Neural progenitor cell (in vitro differentiated cells): ENCODE data around the gene DNAJB12.

ENCODE experiments used
- EZH2phosphoT487 ChIP-seq: fragments of 200-600 bp; sonication (generic); IDR thresholded peaks from 2 replicates; pipeline ENCODE4 v1.6.1; 2017; ENCODE audit warnings: antibody characterized with exemption
- TF ChIP-seq, protein P1 (sequence below): fragments of 200-600 bp; sonication (generic); IDR thresholded peaks from 2 replicates; pipeline ENCODE4 v1.5.1; 2017; ENCODE audit warnings: antibody characterized with exemption, mild to moderate bottlenecking

DNA sequence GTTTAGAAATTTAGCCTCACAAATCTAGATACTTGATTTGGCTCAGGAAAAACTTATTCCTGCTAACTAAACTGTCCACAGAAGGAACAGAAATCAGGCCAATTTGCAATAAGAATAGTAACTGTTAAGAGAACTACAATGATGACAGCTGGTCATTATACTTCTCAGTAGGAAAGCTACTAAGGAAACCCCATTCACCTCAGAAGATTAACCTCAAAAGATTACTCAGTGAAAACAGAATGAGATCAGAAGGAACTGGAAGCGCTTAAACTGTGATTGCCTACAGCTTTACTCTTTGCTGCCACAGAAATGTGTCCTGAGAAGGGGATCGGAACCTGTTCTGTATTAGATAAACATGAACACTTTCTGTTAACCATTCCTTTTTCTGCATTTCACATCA lies 24.3 kb upstream of the DNAJB12 start:
- TF ChIP-seq, protein P1, sequence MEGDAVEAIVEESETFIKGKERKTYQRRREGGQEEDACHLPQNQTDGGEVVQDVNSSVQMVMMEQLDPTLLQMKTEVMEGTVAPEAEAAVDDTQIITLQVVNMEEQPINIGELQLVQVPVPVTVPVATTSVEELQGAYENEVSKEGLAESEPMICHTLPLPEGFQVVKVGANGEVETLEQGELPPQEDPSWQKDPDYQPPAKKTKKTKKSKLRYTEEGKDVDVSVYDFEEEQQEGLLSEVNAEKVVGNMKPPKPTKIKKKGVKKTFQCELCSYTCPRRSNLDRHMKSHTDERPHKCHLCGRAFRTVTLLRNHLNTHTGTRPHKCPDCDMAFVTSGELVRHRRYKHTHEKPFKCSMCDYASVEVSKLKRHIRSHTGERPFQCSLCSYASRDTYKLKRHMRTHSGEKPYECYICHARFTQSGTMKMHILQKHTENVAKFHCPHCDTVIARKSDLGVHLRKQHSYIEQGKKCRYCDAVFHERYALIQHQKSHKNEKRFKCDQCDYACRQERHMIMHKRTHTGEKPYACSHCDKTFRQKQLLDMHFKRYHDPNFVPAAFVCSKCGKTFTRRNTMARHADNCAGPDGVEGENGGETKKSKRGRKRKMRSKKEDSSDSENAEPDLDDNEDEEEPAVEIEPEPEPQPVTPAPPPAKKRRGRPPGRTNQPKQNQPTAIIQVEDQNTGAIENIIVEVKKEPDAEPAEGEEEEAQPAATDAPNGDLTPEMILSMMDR, result no peak
- TF ChIP-seq EZH2phosphoT487, result no peak
